ENCODE results near the gene ZBTB16. TPM values are rescaled to one million over a fixed set of nuclear protein-coding genes. Genes with fewer than 3 reads are reported as not detected.
A peak's percentile ranks its signal among the peaks of the same experiment; 100 is the strongest.

ZBTB16 gene
- total and polyA plus RNA-seq, 11 donors: 15.3 to 130 (median 62.8) TPM

DNA sequence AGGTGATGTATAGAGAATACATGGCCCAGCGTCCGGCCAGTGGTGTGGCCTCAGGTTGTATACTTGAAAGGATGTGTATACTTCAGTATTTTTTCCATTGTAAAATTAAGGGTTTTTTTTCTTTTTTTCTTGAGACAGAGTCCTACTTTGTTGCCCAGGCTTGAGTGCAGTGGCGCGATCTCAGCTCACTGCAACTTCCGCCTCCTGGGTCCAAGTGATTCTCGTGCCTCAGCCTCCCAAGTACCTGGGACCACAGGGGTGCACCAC is 15.8 kb downstream of the ZBTB16 start:
- Histone ChIP-seq H3K4me3 (peak overlapping the region in 2 of 12 donors; percentile 8 to 29), H3K4me1 (peaks cover 38 to 100% (median 96%) of the 10 kb centered on the region in 12 donors), H3K9me3 (no peaks in the 10 kb centered on the region), H3K36me3 (peaks cover 0 to 37% (median 5%) of the 10 kb centered on the region in 9 donors), H3K27ac (peak overlapping the region in 9 of 12 donors; percentile 1 to 92 (median 82)), H3K27me3 (no peaks in the 10 kb centered on the region)
- DNase-seq (no peak), ATAC-seq (no peak)
- TF ChIP-seq, protein P1, sequence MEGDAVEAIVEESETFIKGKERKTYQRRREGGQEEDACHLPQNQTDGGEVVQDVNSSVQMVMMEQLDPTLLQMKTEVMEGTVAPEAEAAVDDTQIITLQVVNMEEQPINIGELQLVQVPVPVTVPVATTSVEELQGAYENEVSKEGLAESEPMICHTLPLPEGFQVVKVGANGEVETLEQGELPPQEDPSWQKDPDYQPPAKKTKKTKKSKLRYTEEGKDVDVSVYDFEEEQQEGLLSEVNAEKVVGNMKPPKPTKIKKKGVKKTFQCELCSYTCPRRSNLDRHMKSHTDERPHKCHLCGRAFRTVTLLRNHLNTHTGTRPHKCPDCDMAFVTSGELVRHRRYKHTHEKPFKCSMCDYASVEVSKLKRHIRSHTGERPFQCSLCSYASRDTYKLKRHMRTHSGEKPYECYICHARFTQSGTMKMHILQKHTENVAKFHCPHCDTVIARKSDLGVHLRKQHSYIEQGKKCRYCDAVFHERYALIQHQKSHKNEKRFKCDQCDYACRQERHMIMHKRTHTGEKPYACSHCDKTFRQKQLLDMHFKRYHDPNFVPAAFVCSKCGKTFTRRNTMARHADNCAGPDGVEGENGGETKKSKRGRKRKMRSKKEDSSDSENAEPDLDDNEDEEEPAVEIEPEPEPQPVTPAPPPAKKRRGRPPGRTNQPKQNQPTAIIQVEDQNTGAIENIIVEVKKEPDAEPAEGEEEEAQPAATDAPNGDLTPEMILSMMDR (IDR thresholded peaks at IDR 0.05): no peak
- TF ChIP-seq POLR2A (IDR thresholded peaks at IDR 0.05): no peak
- WGBS, 4 donors: 90 to 97% (median 95%) methylated on average over 6 of the region's 6 CpGs
- intact Hi-C loops (cut with DNase I): loop anchor here in 2 of 10 donors (5.0 kb wide), 2 partner anchors 87 to 107 kb away; no protein-coding TSS in a partner anchor

DNA sequence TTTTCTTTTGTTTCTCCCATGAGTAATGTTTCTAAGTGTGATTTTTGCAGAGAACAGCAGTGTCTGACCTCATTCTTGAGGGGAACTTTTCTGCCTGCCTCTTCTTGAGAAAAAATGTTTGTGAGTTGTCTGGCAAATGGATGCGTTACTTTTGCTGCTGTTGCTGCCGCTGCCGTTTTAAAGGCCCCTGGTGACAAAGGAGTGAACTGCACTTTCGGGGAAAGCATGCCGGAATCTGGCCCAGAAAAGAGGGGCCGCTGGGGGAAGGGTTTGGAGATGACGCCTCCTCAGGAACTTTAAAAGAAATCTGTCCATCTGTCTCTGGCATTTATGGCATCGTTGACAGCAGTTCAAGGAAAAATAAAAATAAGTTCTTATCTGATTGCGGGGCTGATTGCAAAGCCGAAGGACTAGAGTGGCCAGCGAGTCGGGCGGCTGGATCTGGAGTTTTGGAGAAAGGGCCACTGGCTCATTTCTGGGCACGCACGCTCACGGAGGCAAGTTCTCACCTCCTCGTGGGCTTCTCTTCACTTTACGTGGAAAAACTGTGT is 16.5 kb downstream of the ZBTB16 start:
- H3K27ac ChIP-seq: peak overlapping the region in 10 of 12 donors; percentile 1 to 92 (median 81)
- WGBS, 4 donors: 42 to 45% (median 44%) methylated on average over 18 of the region's 18 CpGs
- peak overlapping the region in 8 of 12 donors; percentile 8 to 29 (median 18) for H3K4me3 ChIP-seq
- H3K27me3 ChIP-seq: no peaks in the 10 kb centered on the region
- peaks cover 34 to 100% (median 97%) of the 10 kb centered on the region in 12 donors for H3K4me1 ChIP-seq
- peaks cover 0 to 32% (median 3%) of the 10 kb centered on the region in 9 donors for H3K36me3 ChIP-seq
- intact Hi-C loops (cut with DNase I): loop anchor here in 3 of 10 donors (2.0 to 5.0 kb wide), 3 partner anchors 15 to 106 kb away; no protein-coding TSS in a partner anchor
- H3K9me3 ChIP-seq: no peaks in the 10 kb centered on the region
- ATAC-seq: peak in 2 of 4 donors; percentile 1 to 2
- peak in 4 of 5 donors; percentile 46 to 56 (median 52) for DNase-seq
- peak in 1 of 2 donors; percentile 8 for TF ChIP-seq POLR2A (IDR thresholded peaks at IDR 0.05)
- TF ChIP-seq, protein P1 (IDR thresholded peaks at IDR 0.05): peak; percentile 46 to 74 (median 59)

DNA sequence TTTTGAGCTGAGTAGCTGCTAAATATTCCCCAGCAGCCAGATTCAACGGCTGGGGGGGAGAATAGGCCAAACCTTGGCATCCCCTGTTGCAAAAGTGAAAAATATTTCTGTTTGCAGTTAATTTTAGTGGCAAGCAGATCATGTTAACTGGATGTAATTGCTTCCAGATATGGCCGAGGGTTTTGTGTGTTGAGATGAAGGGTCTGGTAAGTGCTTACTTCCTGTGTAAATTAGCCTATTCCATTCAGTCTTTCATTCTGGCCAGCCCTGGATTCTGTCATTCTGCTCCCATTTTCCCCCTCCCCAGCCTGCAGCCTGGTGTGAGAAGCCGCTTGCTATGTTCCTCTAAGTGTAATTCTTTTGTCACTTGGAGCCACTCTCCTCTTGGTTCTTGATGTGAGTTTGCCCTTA is 17.4 kb downstream of the ZBTB16 start:
- no peak overlapping the region for H3K4me3 ChIP-seq
- H3K27me3 ChIP-seq: no peaks in the 10 kb centered on the region
- peaks cover 0 to 32% (median 3%) of the 10 kb centered on the region in 9 donors for H3K36me3 ChIP-seq
- intact Hi-C loops (cut with DNase I): loop anchor here in 3 of 10 donors (2.0 to 5.0 kb wide), 3 partner anchors 16 to 105 kb away; no protein-coding TSS in a partner anchor
- DNase-seq (no peak), ATAC-seq (no peak)
- 48 to 57% (median 52%) methylated on average over 3 of the region's 3 CpGs for WGBS, 4 donors
- TF ChIP-seq, protein P1 (IDR thresholded peaks at IDR 0.05): no peak
- TF ChIP-seq POLR2A (IDR thresholded peaks at IDR 0.05): no peak
- peaks cover 34 to 100% (median 98%) of the 10 kb centered on the region in 12 donors for H3K4me1 ChIP-seq
- no peaks in the 10 kb centered on the region for H3K9me3 ChIP-seq
- peak overlapping the region in 8 of 12 donors; percentile 38 to 92 (median 79) for H3K27ac ChIP-seq

DNA sequence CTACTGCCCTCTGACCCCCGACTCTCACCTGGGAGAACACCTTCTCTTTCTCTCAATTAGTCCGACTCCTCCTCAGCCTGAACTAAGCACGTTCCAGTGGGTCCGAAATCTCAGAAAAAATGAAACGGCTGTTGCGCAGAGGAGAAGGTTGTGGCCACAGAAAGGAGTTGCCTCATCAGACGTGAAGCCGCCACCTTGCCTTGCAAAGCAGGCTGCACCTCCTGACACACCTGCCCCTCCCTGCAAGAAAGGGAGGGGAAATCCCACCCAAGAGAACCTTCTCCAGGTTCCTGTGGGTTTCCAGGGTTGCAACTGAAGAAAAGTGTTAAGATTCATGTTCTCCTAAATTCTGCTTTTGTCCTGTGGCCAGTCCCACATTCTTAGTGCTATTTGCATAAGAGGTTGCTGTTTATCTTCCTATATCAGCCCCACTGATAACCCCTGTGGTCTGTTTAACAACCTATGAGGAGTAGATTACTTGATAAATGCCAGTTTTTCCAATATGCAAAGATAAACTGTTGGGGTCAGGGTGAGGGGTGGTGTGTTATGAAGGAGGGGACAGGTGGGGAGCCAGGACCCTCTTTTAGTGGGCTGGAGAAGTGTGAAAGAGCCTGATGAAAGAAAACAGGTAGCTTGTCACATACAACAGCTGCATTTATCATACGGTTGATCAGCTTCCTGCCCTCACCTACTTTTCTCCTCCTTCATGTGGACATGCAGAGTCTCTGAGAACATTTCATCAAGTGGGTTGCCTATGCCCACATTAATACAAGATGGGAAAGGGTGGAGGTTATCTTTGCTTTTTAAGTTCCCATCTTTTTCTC is 18.2 kb downstream of the ZBTB16 start:
- peaks cover 0 to 35% (median 6%) of the 10 kb centered on the region in 9 donors for H3K36me3 ChIP-seq
- 84 to 86% (median 86%) methylated on average over 9 of the region's 9 CpGs for WGBS, 4 donors
- intact Hi-C loops (cut with DNase I): loop anchor here in 3 of 10 donors (2.0 to 5.0 kb wide), 3 partner anchors 17 to 105 kb away; no protein-coding TSS in a partner anchor

More for the DNA sequence above, 18.2 kb downstream of the ZBTB16 start:
- ATAC-seq (no peak), DNase-seq (no peak)
- H3K9me3 ChIP-seq: no peaks in the 10 kb centered on the region
- H3K4me3 ChIP-seq: no peak overlapping the region
- no peak for TF ChIP-seq POLR2A (IDR thresholded peaks at IDR 0.05)
- TF ChIP-seq, protein P1 (IDR thresholded peaks at IDR 0.05): no peak
- peaks cover 34 to 100% (median 98%) of the 10 kb centered on the region in 12 donors for H3K4me1 ChIP-seq
- peak overlapping the region in 9 of 12 donors; percentile 7 to 90 (median 79) for H3K27ac ChIP-seq
- H3K27me3 ChIP-seq: no peaks in the 10 kb centered on the region

Measured in heart left ventricle (tissue), 16 donors.